ENCODE data around the gene RPTN.

The RPTN gene

GRCh38 chr1:152110860-152111514 is 48.0 kb downstream of the RPTN start:
- no peak for DNase-seq (ENCODE audit: extremely low read depth, low read depth)
- TF ChIP-seq CTCF (IDR thresholded peaks at IDR 0.05; ENCODE audit: low read depth, low read length): no peak

- peak; percentile 0; the same call in 1 of the 2 replicates for TF ChIP-seq CTCF (IDR thresholded peaks at IDR 0.05; ENCODE audit: low read depth, low read length)
- no peak for DNase-seq (ENCODE audit: extremely low read depth, low read depth)
These were observed 48.6 kb downstream of the RPTN start for GRCh38 chr1:152110365-152110859.

- DNase-seq (ENCODE audit: extremely low read depth, low read depth): no peak
- no peak for TF ChIP-seq CTCF (IDR thresholded peaks at IDR 0.05; ENCODE audit: low read depth, low read length)
These were observed 49.1 kb downstream of the RPTN start for GRCh38 chr1:152109998-152110294.

GRCh38 chr1:152109231-152109997 is 49.6 kb downstream of the RPTN start:
- no peak for TF ChIP-seq CTCF (IDR thresholded peaks at IDR 0.05; ENCODE audit: low read depth, low read length)
- DNase-seq (ENCODE audit: extremely low read depth, low read depth): no peak

GRCh38 chr1:152108882-152109222 is 50.2 kb downstream of the RPTN start:
- DNase-seq (ENCODE audit: extremely low read depth, low read depth): no peak
- no peak for TF ChIP-seq CTCF (IDR thresholded peaks at IDR 0.05; ENCODE audit: low read depth, low read length)

GRCh38 chr1:152107984-152108881 is 50.8 kb downstream of the RPTN start:
- no peak for TF ChIP-seq CTCF (IDR thresholded peaks at IDR 0.05; ENCODE audit: low read depth, low read length)
- no peak for DNase-seq (ENCODE audit: extremely low read depth, low read depth)
